Endothelial cell (in vitro differentiated cells): Measurements from ENCODE around the gene DFFB. TPM values are rescaled to one million over a fixed set of nuclear protein-coding genes. Genes with fewer than 3 reads are reported as not detected.

Source experiments
- DNase-seq: peaks from one replicate; pipeline ENCODE4 v3.0.0; 2021; ENCODE audit warnings: low spot score
- H3K27ac Mint-ChIP-seq: one replicate; pipeline ENCODE4 v1.8.0; 2021; ENCODE audit warnings: mixed read lengths, inconsistent platforms; ENCODE audit not compliant: unreplicated experiment
- H3K27me3 Mint-ChIP-seq: one replicate; pipeline ENCODE4 v1.8.0; 2021; ENCODE audit warnings: mild to moderate bottlenecking, moderate library complexity, mixed read lengths, inconsistent platforms; ENCODE audit not compliant: unreplicated experiment
- H3K36me3 Mint-ChIP-seq: one replicate; pipeline ENCODE4 v1.8.0; 2021; ENCODE audit warnings: mild to moderate bottlenecking, low read depth, mixed read lengths, inconsistent platforms; ENCODE audit not compliant: unreplicated experiment
- H3K4me1 Mint-ChIP-seq: one replicate; pipeline ENCODE4 v1.8.0; 2021; ENCODE audit warnings: mild to moderate bottlenecking, mixed read lengths, inconsistent platforms; ENCODE audit not compliant: unreplicated experiment
- H3K4me3 Mint-ChIP-seq: one replicate; pipeline ENCODE4 v1.8.0; 2021; ENCODE audit warnings: mild to moderate bottlenecking, mixed read lengths, inconsistent platforms; ENCODE audit not compliant: unreplicated experiment
- H3K9me3 Mint-ChIP-seq: one replicate; pipeline ENCODE4 v1.8.0; 2021; ENCODE audit warnings: mixed read lengths, inconsistent platforms; ENCODE audit not compliant: unreplicated experiment
- total RNA-seq: library from RNA; stranded (reverse); fragmentation: NEBNext Ultra II Directional; extraction: Animal tissue kit (Norgen Biotek cat#: 25700); gene quantifications from one replicate; pipeline ENCODE4 v1.2.1, GENCODE V29; 2021; ENCODE audit not compliant: unreplicated experiment
- TF ChIP-seq, protein P1 (sequence below): fragments of 200-600 bp; sonication (generic); IDR thresholded peaks from one replicate; pipeline ENCODE4 v1.5.0; 2021; ENCODE audit warnings: antibody characterized with exemption; ENCODE audit not compliant: unreplicated experiment

DFFB gene
- total RNA-seq, 1 donor from 2014 or later, result 6.8 TPM

DNA sequence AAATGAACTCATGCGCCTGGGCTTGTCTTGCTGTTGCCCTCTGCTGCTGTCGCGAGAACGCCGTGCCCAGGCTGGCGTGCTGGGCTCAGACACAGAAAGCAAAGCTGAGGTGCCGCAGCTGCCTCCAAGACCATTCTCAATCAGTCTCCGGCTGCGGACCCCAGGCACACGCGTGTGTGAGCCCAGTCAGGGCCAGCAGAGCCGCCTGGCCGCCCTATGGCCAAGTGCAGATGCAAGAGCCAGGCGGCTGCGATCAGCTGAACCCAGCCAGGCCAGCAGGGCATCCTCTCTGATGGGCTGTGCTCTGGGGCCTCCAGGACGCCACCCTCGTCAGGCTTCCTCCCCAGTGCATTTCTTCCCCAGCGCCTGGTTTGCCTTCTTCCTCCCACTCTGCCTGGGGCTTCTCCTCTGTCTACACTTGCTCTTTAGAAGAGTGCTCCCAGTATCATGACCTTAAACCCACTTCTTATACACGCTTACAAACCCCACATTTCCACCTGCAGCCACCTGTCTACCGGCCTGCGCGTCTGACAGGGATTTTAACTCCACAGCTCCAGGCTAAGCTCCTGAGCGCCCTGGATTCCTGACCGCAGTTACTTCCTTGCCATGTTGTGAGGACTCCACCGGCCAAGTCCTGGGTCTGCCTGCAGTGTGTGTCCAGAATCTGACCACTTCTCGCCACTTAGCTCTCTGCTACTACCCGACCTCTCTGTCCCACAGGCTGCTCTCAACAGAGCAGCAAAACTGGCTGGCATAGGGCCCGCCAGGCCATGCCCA lies 39.3 kb upstream of the DFFB start:
- Mint-ChIP-seq H3K4me3 (peak overlapping the region; percentile 76), H3K27me3 (peaks cover 11% of the 10 kb centered on the region), H3K36me3 (peaks cover 53% of the 10 kb centered on the region), H3K9me3 (no peaks in the 10 kb centered on the region), H3K27ac (peak overlapping the region; percentile 61), H3K4me1 (no peaks in the 10 kb centered on the region)
- DNase-seq, result no peak
- TF ChIP-seq, protein P1, sequence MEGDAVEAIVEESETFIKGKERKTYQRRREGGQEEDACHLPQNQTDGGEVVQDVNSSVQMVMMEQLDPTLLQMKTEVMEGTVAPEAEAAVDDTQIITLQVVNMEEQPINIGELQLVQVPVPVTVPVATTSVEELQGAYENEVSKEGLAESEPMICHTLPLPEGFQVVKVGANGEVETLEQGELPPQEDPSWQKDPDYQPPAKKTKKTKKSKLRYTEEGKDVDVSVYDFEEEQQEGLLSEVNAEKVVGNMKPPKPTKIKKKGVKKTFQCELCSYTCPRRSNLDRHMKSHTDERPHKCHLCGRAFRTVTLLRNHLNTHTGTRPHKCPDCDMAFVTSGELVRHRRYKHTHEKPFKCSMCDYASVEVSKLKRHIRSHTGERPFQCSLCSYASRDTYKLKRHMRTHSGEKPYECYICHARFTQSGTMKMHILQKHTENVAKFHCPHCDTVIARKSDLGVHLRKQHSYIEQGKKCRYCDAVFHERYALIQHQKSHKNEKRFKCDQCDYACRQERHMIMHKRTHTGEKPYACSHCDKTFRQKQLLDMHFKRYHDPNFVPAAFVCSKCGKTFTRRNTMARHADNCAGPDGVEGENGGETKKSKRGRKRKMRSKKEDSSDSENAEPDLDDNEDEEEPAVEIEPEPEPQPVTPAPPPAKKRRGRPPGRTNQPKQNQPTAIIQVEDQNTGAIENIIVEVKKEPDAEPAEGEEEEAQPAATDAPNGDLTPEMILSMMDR, result no peak

- Mint-ChIP-seq H3K27me3 (peaks cover 10% of the 10 kb centered on the region), H3K4me3 (peak overlapping the region; percentile 6), H3K27ac (no peak overlapping the region), H3K4me1 (no peaks in the 10 kb centered on the region), H3K9me3 (no peaks in the 10 kb centered on the region), H3K36me3 (peaks cover 56% of the 10 kb centered on the region)
- TF ChIP-seq, protein P1, result no peak
- no peak for DNase-seq
These were observed 37.5 kb upstream of the DFFB start for GRCh38 chr1:3819771-3820200.

- H3K36me3 Mint-ChIP-seq, result peaks cover 56% of the 10 kb centered on the region
- H3K27ac Mint-ChIP-seq, result no peak overlapping the region
- H3K4me1 Mint-ChIP-seq, result no peaks in the 10 kb centered on the region
- H3K27me3 Mint-ChIP-seq, result peaks cover 10% of the 10 kb centered on the region
- no peaks in the 10 kb centered on the region for H3K9me3 Mint-ChIP-seq
- peak overlapping the region; percentile 6 for H3K4me3 Mint-ChIP-seq
- no peak for DNase-seq
- TF ChIP-seq, protein P1, result no peak
These were observed 37.0 kb upstream of the DFFB start for GRCh38 chr1:3820316-3820715.

- TF ChIP-seq, protein P1, result no peak
- DNase-seq, result no peak
- no peaks in the 10 kb centered on the region for H3K9me3 Mint-ChIP-seq
- no peaks in the 10 kb centered on the region for H3K4me1 Mint-ChIP-seq
- H3K4me3 Mint-ChIP-seq, result no peak overlapping the region
- H3K36me3 Mint-ChIP-seq, result peaks cover 59% of the 10 kb centered on the region
- H3K27me3 Mint-ChIP-seq, result peaks cover 7% of the 10 kb centered on the region
- H3K27ac Mint-ChIP-seq, result no peak overlapping the region
These were observed 36.3 kb upstream of the DFFB start for GRCh38 chr1:3821004-3821403.

- no peak overlapping the region for H3K4me3 Mint-ChIP-seq
- DNase-seq, result no peak
- no peaks in the 10 kb centered on the region for H3K4me1 Mint-ChIP-seq
- H3K27ac Mint-ChIP-seq, result no peak overlapping the region
- H3K27me3 Mint-ChIP-seq, result peaks cover 3% of the 10 kb centered on the region
- TF ChIP-seq, protein P1, result no peak
- no peaks in the 10 kb centered on the region for H3K9me3 Mint-ChIP-seq
- peaks cover 58% of the 10 kb centered on the region for H3K36me3 Mint-ChIP-seq
These were observed 35.8 kb upstream of the DFFB start for GRCh38 chr1:3821447-3821846.
